GM23338 (cell line): ENCODE measurements around the gene THY1. TPM values are rescaled to one million over a fixed set of nuclear protein-coding genes. Genes with fewer than 3 reads are reported as not detected.

Source experiments
- ATAC-seq: fragments of 200-7000 bp; cut with Tn5 transposase; 3 replicates; pipeline ENCODE4 v1.9.1; 2020
- DNase-seq: peaks from one replicate; pipeline ENCODE4 v3.0.0-alpha.2; 2015; ENCODE audit warnings: low spot score
- H2AFZ ChIP-seq: fragments of 200-600 bp; sonication (generic); 2 replicates; pipeline ENCODE4 v1.8.0; 2016; ENCODE audit warnings: antibody characterized with exemption, mild to moderate bottlenecking, moderate library complexity
- H3F3A ChIP-seq: fragments of 200-600 bp; sonication (generic); replicated peaks from 2 replicates; pipeline ENCODE4 v1.8.0; 2017; ENCODE audit warnings: antibody characterized with exemption, mixed run types, low read depth
- H3K27ac ChIP-seq: fragments of 200-600 bp; sonication (generic); 2 replicates; pipeline ENCODE4 v1.6.1; 2016; ENCODE audit warnings: low read depth
- H3K27me3 ChIP-seq: fragments of 200-600 bp; sonication (generic); 2 replicates; pipeline ENCODE4 v1.8.0; 2016; ENCODE audit warnings: mild to moderate bottlenecking, mixed run types, moderate library complexity; ENCODE audit not compliant: insufficient read depth
- H3K36me3 ChIP-seq: fragments of 200-600 bp; sonication (generic); 2 replicates; pipeline ENCODE4 v1.8.0; 2016; ENCODE audit warnings: mild to moderate bottlenecking; ENCODE audit not compliant: insufficient read depth
- H3K4me1 ChIP-seq: fragments of 200-600 bp; sonication (generic); 2 replicates; pipeline ENCODE4 v1.8.0; 2016; ENCODE audit warnings: mild to moderate bottlenecking, moderate library complexity; ENCODE audit not compliant: insufficient read depth
- H3K4me2 ChIP-seq: fragments of 200-600 bp; sonication (generic); 2 replicates; pipeline ENCODE4 v1.7.1; 2017; ENCODE audit warnings: mixed run types
- H3K4me3 ChIP-seq: fragments of 200-600 bp; sonication (generic); 2 replicates; pipeline ENCODE4 v1.6.1; 2016; ENCODE audit warnings: mixed run types
- H3K79me2 ChIP-seq: fragments of 200-600 bp; sonication (generic); replicated peaks from 2 replicates; pipeline ENCODE4 v1.8.0; 2017; ENCODE audit warnings: mild to moderate bottlenecking; ENCODE audit not compliant: insufficient read depth
- H3K9me2 ChIP-seq: fragments of 200-600 bp; sonication (generic); 2 replicates; pipeline ENCODE4 v1.8.0; 2017; ENCODE audit not compliant: insufficient read depth
- H4K20me1 ChIP-seq: fragments of 200-600 bp; sonication (generic); replicated peaks from 2 replicates; pipeline ENCODE4 v1.8.0; 2017; ENCODE audit warnings: mild to moderate bottlenecking; ENCODE audit not compliant: insufficient read depth
- H3K27ac Mint-ChIP-seq: 2 replicates; pipeline ENCODE4 v1.8.0; 2020; ENCODE audit warnings: inconsistent platforms, mild to moderate bottlenecking, moderate library complexity, mixed read lengths
- H3K27me3 Mint-ChIP-seq: 3 replicates; pipeline ENCODE4 v1.8.0; 2022; ENCODE audit warnings: low read depth, mild to moderate bottlenecking, moderate library complexity, mixed read lengths, inconsistent platforms; ENCODE audit not compliant: insufficient read depth, poor library complexity
- H3K36me3 Mint-ChIP-seq: 3 replicates; pipeline ENCODE4 v1.8.0; 2021; ENCODE audit warnings: low read depth, mild to moderate bottlenecking, inconsistent platforms, moderate library complexity, mixed read lengths
- H3K4me1 Mint-ChIP-seq: 3 replicates; pipeline ENCODE4 v1.8.0; 2020; ENCODE audit warnings: mild to moderate bottlenecking, inconsistent platforms, mixed read lengths
- H3K4me3 Mint-ChIP-seq: 3 replicates; pipeline ENCODE4 v1.8.0; 2021; ENCODE audit warnings: moderate library complexity, mild to moderate bottlenecking, inconsistent platforms, mixed read lengths
- H3K9me3 Mint-ChIP-seq: 3 replicates; pipeline ENCODE4 v1.8.0; 2020; ENCODE audit warnings: moderate library complexity, mild to moderate bottlenecking, inconsistent platforms, mixed read lengths
- CREB1 ChIP-seq: fragments of 250-450 bp; sonication (Bioruptor Pico); IDR thresholded peaks from 2 replicates; pipeline ENCODE4 v1.5.0; 2020; ENCODE audit warnings: low read depth, mild to moderate bottlenecking, moderate library complexity
- CTCF ChIP-seq, 2 experiments: fragments of 200-600 bp in 1 of 2; sonication (generic) in 1 of 2; conservative IDR thresholded peaks; 2 replicates each; pipeline versions ENCODE4 v1.5.1 to v1.6.1; 2016 to 2017; ENCODE audit warnings: antibody characterized with exemption in 2 of 2, low read depth in 2 of 2, mild to moderate bottlenecking in 2 of 2, moderate library complexity in 1 of 2
- ETS1 ChIP-seq: IDR thresholded peaks from 2 replicates; pipeline ENCODE4 v1.6.1; 2016; ENCODE audit warnings: antibody characterized with exemption
- EZH2 ChIP-seq: fragments of 200-600 bp; sonication (generic); IDR thresholded peaks from one replicate; pipeline ENCODE4 v1.8.0; 2017; ENCODE audit warnings: antibody characterized with exemption, mild to moderate bottlenecking, low read depth; ENCODE audit not compliant: unreplicated experiment
- EZH2phosphoT487 ChIP-seq: fragments of 200-600 bp; sonication (generic); IDR thresholded peaks from one replicate; pipeline ENCODE4 v1.8.1; 2018; ENCODE audit warnings: antibody characterized with exemption; ENCODE audit not compliant: unreplicated experiment
- JUNB ChIP-seq: IDR thresholded peaks from one replicate; pipeline ENCODE4 v1.6.1; 2016; ENCODE audit warnings: antibody characterized with exemption; ENCODE audit not compliant: unreplicated experiment
- POLR2AphosphoS5 ChIP-seq: IDR thresholded peaks from 2 replicates; pipeline ENCODE4 v1.6.1; 2016; ENCODE audit warnings: antibody characterized with exemption, low read depth
- STAT1 ChIP-seq: IDR thresholded peaks from one replicate; pipeline ENCODE4 v1.6.1; 2016; ENCODE audit warnings: antibody characterized with exemption; ENCODE audit not compliant: unreplicated experiment
- ZNF114 ChIP-seq: fragments of 250-450 bp; sonication (Bioruptor Pico); IDR thresholded peaks from 2 replicates; pipeline ENCODE4 v1.5.0; 2020; ENCODE audit warnings: mild to moderate bottlenecking, moderate library complexity
- ZNF331 ChIP-seq: fragments of 250-450 bp; sonication (Bioruptor Pico); IDR thresholded peaks from 2 replicates; pipeline ENCODE4 v1.5.0; 2020; ENCODE audit warnings: low read depth, mild to moderate bottlenecking, moderate library complexity
- polyA plus RNA-seq: library from polyadenylated mRNA; unstranded; fragments of >200 nt; fragmentation: Nextera tagmentation; extraction: Ambion mirVana; gene quantifications from 2 replicates; pipeline ENCODE4 v1.2.1, GENCODE V29; 2016
- total RNA-seq: library from RNA; depleted of rRNA; stranded (reverse); fragments of >200 nt; shearing (Covaris generic); gene quantifications from 2 replicates; pipeline ENCODE4 v1.2.3, GENCODE V29; 2014
- TF ChIP-seq, protein P1 (sequence below): IDR thresholded peaks from one replicate; pipeline ENCODE4 v1.6.1; 2018; ENCODE audit warnings: antibody characterized with exemption; ENCODE audit not compliant: unreplicated experiment
- TF ChIP-seq, protein P2 (sequence below): fragments of 250-450 bp; sonication (Bioruptor Pico); IDR thresholded peaks from 2 replicates; pipeline ENCODE4 v1.5.0; 2020; ENCODE audit warnings: mild to moderate bottlenecking, moderate library complexity

The THY1 gene
- total and polyA plus RNA-seq, 2 experiments from 2014 or later: 490 to 597 TPM

GRCh38 chr11:119380160-119380826 is 42.7 kb downstream of the THY1 start:
- DNase-seq (no peak), ATAC-seq (no peak)
- Histone ChIP-seq H3K4me3 (peak overlapping the region; percentile 68), H4K20me1 (no peaks in the 10 kb centered on the region), H3K4me2 (peak overlapping the region; percentile 87), H3K9me2 (no peaks in the 10 kb centered on the region), H3K27me3 (peaks cover 21% of the 10 kb centered on the region), H3K79me2 (no peaks in the 10 kb centered on the region), H3F3A (peaks cover 10% of the 10 kb centered on the region; the same call in 1 of the 2 replicates), H2AFZ (peak overlapping the region; percentile 99), H3K36me3 (no peaks in the 10 kb centered on the region), H3K4me1 (peaks cover 47% of the 10 kb centered on the region), H3K27ac (no peak overlapping the region)
- no peak overlapping the region for H3K27ac Mint-ChIP-seq
- H3K9me3 Mint-ChIP-seq: no peaks in the 10 kb centered on the region
- H3K4me1 Mint-ChIP-seq: peaks cover 42% of the 10 kb centered on the region
- H3K4me3 Mint-ChIP-seq: no peak overlapping the region
- peaks cover 31% of the 10 kb centered on the region for H3K27me3 Mint-ChIP-seq
- H3K36me3 Mint-ChIP-seq: no peaks in the 10 kb centered on the region
- no peak for TF ChIP-seq EZH2
- no peak for TF ChIP-seq JUNB
- no peak for TF ChIP-seq ZNF114 (CRISPR knock-in tag)
- TF ChIP-seq CREB1 (CRISPR knock-in tag): no peak
- TF ChIP-seq EZH2phosphoT487: no peak
- no peak for TF ChIP-seq POLR2AphosphoS5
- no peak for TF ChIP-seq CTCF (conservative IDR thresholded peaks at IDR 0.05; ENCODE audit: low read depth in 2 of 2)
- no peak for TF ChIP-seq STAT1
- TF ChIP-seq, protein P1, sequence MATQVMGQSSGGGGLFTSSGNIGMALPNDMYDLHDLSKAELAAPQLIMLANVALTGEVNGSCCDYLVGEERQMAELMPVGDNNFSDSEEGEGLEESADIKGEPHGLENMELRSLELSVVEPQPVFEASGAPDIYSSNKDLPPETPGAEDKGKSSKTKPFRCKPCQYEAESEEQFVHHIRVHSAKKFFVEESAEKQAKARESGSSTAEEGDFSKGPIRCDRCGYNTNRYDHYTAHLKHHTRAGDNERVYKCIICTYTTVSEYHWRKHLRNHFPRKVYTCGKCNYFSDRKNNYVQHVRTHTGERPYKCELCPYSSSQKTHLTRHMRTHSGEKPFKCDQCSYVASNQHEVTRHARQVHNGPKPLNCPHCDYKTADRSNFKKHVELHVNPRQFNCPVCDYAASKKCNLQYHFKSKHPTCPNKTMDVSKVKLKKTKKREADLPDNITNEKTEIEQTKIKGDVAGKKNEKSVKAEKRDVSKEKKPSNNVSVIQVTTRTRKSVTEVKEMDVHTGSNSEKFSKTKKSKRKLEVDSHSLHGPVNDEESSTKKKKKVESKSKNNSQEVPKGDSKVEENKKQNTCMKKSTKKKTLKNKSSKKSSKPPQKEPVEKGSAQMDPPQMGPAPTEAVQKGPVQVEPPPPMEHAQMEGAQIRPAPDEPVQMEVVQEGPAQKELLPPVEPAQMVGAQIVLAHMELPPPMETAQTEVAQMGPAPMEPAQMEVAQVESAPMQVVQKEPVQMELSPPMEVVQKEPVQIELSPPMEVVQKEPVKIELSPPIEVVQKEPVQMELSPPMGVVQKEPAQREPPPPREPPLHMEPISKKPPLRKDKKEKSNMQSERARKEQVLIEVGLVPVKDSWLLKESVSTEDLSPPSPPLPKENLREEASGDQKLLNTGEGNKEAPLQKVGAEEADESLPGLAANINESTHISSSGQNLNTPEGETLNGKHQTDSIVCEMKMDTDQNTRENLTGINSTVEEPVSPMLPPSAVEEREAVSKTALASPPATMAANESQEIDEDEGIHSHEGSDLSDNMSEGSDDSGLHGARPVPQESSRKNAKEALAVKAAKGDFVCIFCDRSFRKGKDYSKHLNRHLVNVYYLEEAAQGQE: no peak
- TF ChIP-seq, protein P2, sequence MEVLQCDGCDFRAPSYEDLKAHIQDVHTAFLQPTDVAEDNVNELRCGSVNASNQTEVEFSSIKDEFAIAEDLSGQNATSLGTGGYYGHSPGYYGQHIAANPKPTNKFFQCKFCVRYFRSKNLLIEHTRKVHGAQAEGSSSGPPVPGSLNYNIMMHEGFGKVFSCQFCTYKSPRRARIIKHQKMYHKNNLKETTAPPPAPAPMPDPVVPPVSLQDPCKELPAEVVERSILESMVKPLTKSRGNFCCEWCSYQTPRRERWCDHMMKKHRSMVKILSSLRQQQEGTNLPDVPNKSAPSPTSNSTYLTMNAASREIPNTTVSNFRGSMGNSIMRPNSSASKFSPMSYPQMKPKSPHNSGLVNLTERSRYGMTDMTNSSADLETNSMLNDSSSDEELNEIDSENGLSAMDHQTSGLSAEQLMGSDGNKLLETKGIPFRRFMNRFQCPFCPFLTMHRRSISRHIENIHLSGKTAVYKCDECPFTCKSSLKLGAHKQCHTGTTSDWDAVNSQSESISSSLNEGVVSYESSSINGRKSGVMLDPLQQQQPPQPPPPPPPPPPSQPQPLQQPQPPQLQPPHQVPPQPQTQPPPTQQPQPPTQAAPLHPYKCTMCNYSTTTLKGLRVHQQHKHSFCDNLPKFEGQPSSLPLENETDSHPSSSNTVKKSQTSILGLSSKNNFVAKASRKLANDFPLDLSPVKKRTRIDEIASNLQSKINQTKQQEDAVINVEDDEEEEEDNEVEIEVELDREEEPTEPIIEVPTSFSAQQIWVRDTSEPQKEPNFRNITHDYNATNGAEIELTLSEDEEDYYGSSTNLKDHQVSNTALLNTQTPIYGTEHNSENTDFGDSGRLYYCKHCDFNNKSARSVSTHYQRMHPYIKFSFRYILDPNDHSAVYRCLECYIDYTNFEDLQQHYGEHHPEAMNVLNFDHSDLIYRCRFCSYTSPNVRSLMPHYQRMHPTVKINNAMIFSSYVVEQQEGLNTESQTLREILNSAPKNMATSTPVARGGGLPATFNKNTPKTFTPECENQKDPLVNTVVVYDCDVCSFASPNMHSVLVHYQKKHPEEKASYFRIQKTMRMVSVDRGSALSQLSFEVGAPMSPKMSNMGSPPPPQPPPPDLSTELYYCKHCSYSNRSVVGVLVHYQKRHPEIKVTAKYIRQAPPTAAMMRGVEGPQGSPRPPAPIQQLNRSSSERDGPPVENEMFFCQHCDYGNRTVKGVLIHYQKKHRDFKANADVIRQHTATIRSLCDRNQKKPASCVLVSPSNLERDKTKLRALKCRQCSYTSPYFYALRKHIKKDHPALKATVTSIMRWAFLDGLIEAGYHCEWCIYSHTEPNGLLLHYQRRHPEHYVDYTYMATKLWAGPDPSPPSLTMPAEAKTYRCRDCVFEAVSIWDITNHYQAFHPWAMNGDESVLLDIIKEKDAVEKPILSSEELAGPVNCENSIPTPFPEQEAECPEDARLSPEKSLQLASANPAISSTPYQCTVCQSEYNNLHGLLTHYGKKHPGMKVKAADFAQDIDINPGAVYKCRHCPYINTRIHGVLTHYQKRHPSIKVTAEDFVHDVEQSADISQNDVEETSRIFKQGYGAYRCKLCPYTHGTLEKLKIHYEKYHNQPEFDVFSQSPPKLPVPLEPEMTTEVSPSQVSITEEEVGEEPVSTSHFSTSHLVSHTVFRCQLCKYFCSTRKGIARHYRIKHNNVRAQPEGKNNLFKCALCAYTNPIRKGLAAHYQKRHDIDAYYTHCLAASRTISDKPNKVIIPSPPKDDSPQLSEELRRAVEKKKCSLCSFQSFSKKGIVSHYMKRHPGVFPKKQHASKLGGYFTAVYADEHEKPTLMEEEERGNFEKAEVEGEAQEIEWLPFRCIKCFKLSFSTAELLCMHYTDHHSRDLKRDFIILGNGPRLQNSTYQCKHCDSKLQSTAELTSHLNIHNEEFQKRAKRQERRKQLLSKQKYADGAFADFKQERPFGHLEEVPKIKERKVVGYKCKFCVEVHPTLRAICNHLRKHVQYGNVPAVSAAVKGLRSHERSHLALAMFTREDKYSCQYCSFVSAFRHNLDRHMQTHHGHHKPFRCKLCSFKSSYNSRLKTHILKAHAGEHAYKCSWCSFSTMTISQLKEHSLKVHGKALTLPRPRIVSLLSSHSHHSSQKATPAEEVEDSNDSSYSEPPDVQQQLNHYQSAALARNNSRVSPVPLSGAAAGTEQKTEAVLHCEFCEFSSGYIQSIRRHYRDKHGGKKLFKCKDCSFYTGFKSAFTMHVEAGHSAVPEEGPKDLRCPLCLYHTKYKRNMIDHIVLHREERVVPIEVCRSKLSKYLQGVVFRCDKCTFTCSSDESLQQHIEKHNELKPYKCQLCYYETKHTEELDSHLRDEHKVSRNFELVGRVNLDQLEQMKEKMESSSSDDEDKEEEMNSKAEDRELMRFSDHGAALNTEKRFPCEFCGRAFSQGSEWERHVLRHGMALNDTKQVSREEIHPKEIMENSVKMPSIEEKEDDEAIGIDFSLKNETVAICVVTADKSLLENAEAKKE (CRISPR knock-in tag): no peak
- no peak for TF ChIP-seq ZNF331 (CRISPR knock-in tag)
- TF ChIP-seq ETS1: no peak
